CD4-positive, alpha-beta memory T cell (primary cell): ENCODE results near the gene PHAF1. TPM values are rescaled to one million over a fixed set of nuclear protein-coding genes. Genes with fewer than 3 reads are reported as not detected.

Experiments
- CTCF ChIA-PET: fragments of 350-600 bp; sonication (Branson Sonifier 250); formaldehyde crosslinking; loops from one replicate; lab custom pipeline; 2021; ENCODE audit warnings: inconsistent platforms; ENCODE audit not compliant: partially characterized antibody; lab: Charles Lee
- POLR2A ChIA-PET: fragments of 350-600 bp; sonication (Branson Sonifier 250); formaldehyde crosslinking; loops from one replicate; lab custom pipeline; 2021; ENCODE audit not compliant: partially characterized antibody; lab: Charles Lee
- DNase-seq, 5 donors: peaks; one replicate each; pipeline versions ENCODE4 v3.0.0 to v3.0.0-alpha.2; 2020 to 2022; ENCODE audit warnings: mixed read lengths in 1 of 5
- H3K27ac ChIP-seq: one replicate; pipeline ENCODE4 v1.7.0; 2013; ENCODE audit warnings: low read depth, low read length
- H3K27me3 ChIP-seq: 2 replicates; pipeline ENCODE4 v1.7.0; 2013; ENCODE audit warnings: mild to moderate bottlenecking, low read length, moderate library complexity; ENCODE audit not compliant: insufficient read depth
- H3K36me3 ChIP-seq: 2 replicates; pipeline ENCODE4 v1.7.0; 2013; ENCODE audit warnings: mild to moderate bottlenecking, low read length, moderate library complexity; ENCODE audit not compliant: insufficient read depth
- H3K4me1 ChIP-seq: 2 replicates; pipeline ENCODE4 v1.7.0; 2013; ENCODE audit warnings: mild to moderate bottlenecking, low read length, moderate library complexity; ENCODE audit not compliant: insufficient read depth
- H3K4me3 ChIP-seq, 2 donors: one replicate each; pipeline ENCODE4 v1.7.0; 2013; ENCODE audit warnings: low read length in 2 of 2, mild to moderate bottlenecking in 1 of 2
- H3K9me3 ChIP-seq, 2 donors: one replicate each; pipeline ENCODE4 v1.7.0; 2013; ENCODE audit warnings: low read length in 2 of 2, control low read depth in 1 of 2; ENCODE audit not compliant: control insufficient read depth in 1 of 2
- H3K27ac Mint-ChIP-seq, 7 donors: one replicate each; pipeline ENCODE4 v1.8.0; 2020 to 2021; ENCODE audit warnings: mixed read lengths in 7 of 7, mild to moderate bottlenecking in 6 of 7, inconsistent platforms in 3 of 7, moderate library complexity in 3 of 7
- H3K27me3 Mint-ChIP-seq, 2 donors: one replicate each; pipeline ENCODE4 v1.8.0; 2020 to 2021; ENCODE audit warnings: mixed read lengths in 2 of 2
- H3K36me3 Mint-ChIP-seq, 2 donors: one replicate each; pipeline ENCODE4 v1.8.0; 2020 to 2021; ENCODE audit warnings: mixed read lengths in 2 of 2, inconsistent platforms in 1 of 2, mild to moderate bottlenecking in 1 of 2
- H3K4me1 Mint-ChIP-seq, 4 donors: one replicate each; pipeline ENCODE4 v1.8.0; 2020 to 2021; ENCODE audit warnings: mixed read lengths in 4 of 4, mild to moderate bottlenecking in 1 of 4
- H3K4me3 Mint-ChIP-seq, 8 donors: one replicate each; pipeline ENCODE4 v1.8.0; 2020 to 2021; ENCODE audit warnings: mixed read lengths in 8 of 8, mild to moderate bottlenecking in 7 of 8, moderate library complexity in 6 of 8, inconsistent platforms in 3 of 8
- H3K9me3 Mint-ChIP-seq, 8 donors: one replicate each; pipeline ENCODE4 v1.8.0; 2020 to 2021; ENCODE audit warnings: mixed read lengths in 8 of 8, mild to moderate bottlenecking in 5 of 8, inconsistent platforms in 3 of 8, moderate library complexity in 1 of 8
- intact Hi-C: fragments of 100-400 bp; cut with micrococcal nuclease; formaldehyde crosslinking; loops from one replicate; pipeline ENCODE4 v1.15.1; 2023
- polyA plus RNA-seq, 2 donors: library from polyadenylated mRNA; unstranded; fragments of 300-500 nt; fragmentation: Illumina TruSeq; gene quantifications; one replicate each; pipeline ENCODE4 v1.2.3, GENCODE V29; 2021
- total RNA-seq, 2 experiments: library from RNA; stranded (reverse); gene quantifications; one replicate each; pipeline ENCODE4 v1.2.3, GENCODE V29; 2021

PHAF1 gene
- total RNA-seq (10 to 100 TPM; 22.2 to 22.7 TPM), polyA plus RNA-seq (10 to 100 TPM in 1 of 2 donors, 1 to 10 TPM in 1; 7.5 to 16.1 TPM)

DNA sequence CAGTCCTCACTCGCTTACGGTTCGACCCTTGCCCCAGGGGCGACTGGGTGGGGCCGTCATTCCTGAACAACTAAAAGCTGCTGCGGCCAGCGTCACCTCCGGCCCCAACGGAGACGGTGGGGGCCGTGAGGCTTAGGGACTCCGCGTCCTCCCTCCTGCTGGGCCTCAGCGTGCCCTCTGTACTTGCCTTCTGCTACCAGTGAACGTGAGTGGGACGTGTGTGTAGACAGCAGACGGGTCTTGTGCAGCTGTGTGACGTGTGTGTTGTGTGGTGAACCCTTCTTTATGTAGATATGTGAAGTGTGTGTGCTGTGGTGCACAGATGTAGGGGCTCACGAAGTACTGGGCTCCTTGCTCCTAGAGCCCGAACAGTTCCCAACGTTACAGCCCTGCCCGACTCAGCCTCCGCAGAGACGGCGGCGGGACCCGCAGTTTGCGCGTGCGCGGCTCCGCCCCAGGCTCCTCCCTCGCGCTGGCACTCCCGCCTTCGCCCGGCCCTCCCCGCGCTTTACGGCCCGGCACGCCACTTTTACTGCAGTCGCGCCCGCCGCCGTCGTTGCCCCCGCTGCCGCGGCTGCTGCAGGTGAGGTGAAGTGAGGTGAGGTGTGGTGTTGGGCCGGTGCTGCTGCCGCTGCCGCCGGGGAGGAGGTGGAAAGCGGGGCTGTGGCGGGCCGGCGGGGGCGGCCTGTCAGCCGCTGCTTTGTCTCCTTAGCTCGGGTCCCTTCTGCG lies at the start of gene PHAF1:
TSS of gene PHAF1 (plus strand) at position 535 of the 729 bp plus-strand sequence. CDS start 235 bp downstream, outside the sequence.
- peaks cover 0 to 3% (median 0%) of the 10 kb centered on the region in 8 donors for H3K9me3 Mint-ChIP-seq
- peak within 1 kb of the TSS; percentile 85 to 96 for H3K4me3 ChIP-seq
- H3K4me1 Mint-ChIP-seq, result peaks cover 21 to 41% (median 30%) of the 10 kb centered on the region in 4 donors
- no peaks in the 10 kb centered on the region for H3K9me3 ChIP-seq
- H3K27me3 Mint-ChIP-seq, result no peaks in the 10 kb centered on the region
- H3K36me3 ChIP-seq, result no peaks in the 10 kb centered on the region
- ChIA-PET POLR2A (interaction anchor here (1.0 to 2.9 kb wide), 7 partner anchors 42 to 155 kb away, joined by 3 to 14 read pairs (median 6); partner anchors contain the start of genes B3GNT9, CBFB, FBXL8 and TRADD), CTCF (interaction anchor here (1.0 to 1.6 kb wide), 4 partner anchors 8 to 91 kb away, joined by 3 to 9 read pairs (median 6); partner anchors contain the start of gene B3GNT9)
- intact Hi-C loops, result loop anchor here (1.0 to 2.0 kb wide), 4 partner anchors 41 to 80 kb away; partner anchors contain the start of genes B3GNT9, CBFB, FBXL8 and MATCAP1
- H3K4me1 ChIP-seq, result peaks cover 30% of the 10 kb centered on the region
- H3K36me3 Mint-ChIP-seq, result peaks cover 0 to 10% of the 10 kb centered on the region in 2 donors
- DNase-seq, result peak; percentile 93 to 98 (median 96)
- H3K4me3 Mint-ChIP-seq, result peak within 1 kb of the TSS; percentile 92 to 97 (median 94)
- H3K27ac ChIP-seq, result peak within 1 kb of the TSS; percentile 66
- no peaks in the 10 kb centered on the region for H3K27me3 ChIP-seq
- H3K27ac Mint-ChIP-seq, result peak within 1 kb of the TSS; percentile 84 to 95 (median 91)

DNA sequence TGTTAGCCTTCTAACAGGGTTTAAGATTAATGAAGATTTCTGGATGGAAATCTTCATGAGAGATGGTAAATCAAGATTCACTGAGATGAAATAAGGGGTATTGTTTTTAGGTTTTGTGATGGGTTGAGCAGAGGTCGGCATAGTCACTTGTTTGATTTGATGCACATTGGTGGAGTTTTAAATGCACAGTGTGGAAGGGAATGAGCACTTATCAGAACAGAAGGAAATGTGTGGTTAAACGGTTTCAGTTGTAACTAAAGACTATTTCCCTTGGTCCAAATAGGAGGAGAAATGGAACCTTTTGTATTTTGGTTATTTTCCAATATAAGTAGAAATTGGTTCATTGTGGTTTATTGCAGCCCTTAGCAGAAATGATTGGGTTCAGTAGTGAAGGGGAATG lies 46.7 kb upstream of the PHAF1 start:
- H3K27ac Mint-ChIP-seq, result peak overlapping the region in 4 of 7 donors; percentile 4 to 84 (median 20)

DNA sequence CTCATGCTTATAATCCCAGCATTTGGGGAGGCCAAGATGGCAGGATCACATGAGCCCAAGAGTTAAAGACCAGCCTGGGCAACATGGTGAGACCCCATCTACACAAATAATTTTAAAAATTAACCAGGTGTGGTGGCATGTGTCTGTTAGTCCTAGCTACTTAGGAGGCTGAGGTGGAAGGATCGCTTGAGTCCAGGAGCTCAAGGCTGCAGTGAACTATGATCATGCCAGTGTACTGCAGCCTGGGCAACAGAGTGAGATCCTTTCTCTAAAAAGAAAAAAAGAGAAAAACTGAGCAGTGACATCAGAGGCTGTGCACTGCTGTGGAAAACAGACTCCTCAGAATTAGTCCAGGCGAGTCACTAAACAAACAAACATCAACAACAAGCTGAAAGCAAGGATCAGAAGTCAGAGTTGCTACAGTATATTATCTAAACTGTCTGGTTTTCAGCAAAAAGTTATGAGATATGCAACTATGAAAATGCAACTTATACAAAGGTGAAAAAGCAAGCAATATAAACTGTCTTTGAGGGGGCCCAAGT lies 41.5 kb upstream of the PHAF1 start:
- Mint-ChIP-seq H3K4me1 (peaks cover under 1 to 7% (median 5%) of the 10 kb centered on the region in 4 donors), H3K4me3 (no peak overlapping the region), H3K36me3 (peaks cover 33 to 38% of the 10 kb centered on the region in 2 donors), H3K9me3 (no peaks in the 10 kb centered on the region), H3K27ac (no peak overlapping the region), H3K27me3 (no peaks in the 10 kb centered on the region)
- H3K27me3 ChIP-seq, result no peaks in the 10 kb centered on the region
- no peaks in the 10 kb centered on the region for H3K9me3 ChIP-seq
- POLR2A ChIA-PET, result interaction anchor here (0.9 to 1.0 kb wide), 2 partner anchors 40 to 57 kb away, joined by 3 read pairs; partner anchors contain the start of gene CBFB
- H3K4me3 ChIP-seq, result no peak overlapping the region
- peaks cover 1% of the 10 kb centered on the region for H3K4me1 ChIP-seq
- H3K27ac ChIP-seq, result no peak overlapping the region
- no peak for DNase-seq
- peaks cover 30% of the 10 kb centered on the region for H3K36me3 ChIP-seq
- intact Hi-C loops, result no loop called here
- CTCF ChIA-PET, result interaction anchor here (0.8 to 0.9 kb wide), 2 partner anchors 13 to 87 kb away, joined by 3 to 4 read pairs; no protein-coding TSS in a partner anchor

More for the DNA sequence above, 46.7 kb upstream of the PHAF1 start:
- no peak for DNase-seq
- CTCF ChIA-PET, result no interaction called here
- H3K4me1 Mint-ChIP-seq, result peaks cover 14 to 26% (median 21%) of the 10 kb centered on the region in 4 donors
- H3K4me1 ChIP-seq, result peaks cover 14% of the 10 kb centered on the region
- H3K27ac ChIP-seq, result no peak overlapping the region
- H3K36me3 ChIP-seq, result peaks cover 16% of the 10 kb centered on the region
- intact Hi-C loops, result no loop called here
- no peaks in the 10 kb centered on the region for H3K9me3 Mint-ChIP-seq
- no peaks in the 10 kb centered on the region for H3K27me3 ChIP-seq
- H3K4me3 Mint-ChIP-seq, result peak overlapping the region in 5 of 8 donors; percentile 1 to 40 (median 7)
- H3K4me3 ChIP-seq, result no peak overlapping the region
- POLR2A ChIA-PET, result no interaction called here
- no peaks in the 10 kb centered on the region for H3K27me3 Mint-ChIP-seq
- H3K9me3 ChIP-seq, result no peaks in the 10 kb centered on the region
- H3K36me3 Mint-ChIP-seq, result peaks cover 20 to 23% of the 10 kb centered on the region in 2 donors

GRCh38 chr16:67071476-67072048 lies 38.2 kb upstream of the PHAF1 start:
- peak overlapping the region in 2 of 7 donors; percentile 36 to 64 for H3K27ac Mint-ChIP-seq
- Histone ChIP-seq H3K27ac (no peak overlapping the region), H3K27me3 (no peaks in the 10 kb centered on the region), H3K4me3 (no peak overlapping the region), H3K4me1 (no peaks in the 10 kb centered on the region), H3K36me3 (peaks cover 28% of the 10 kb centered on the region), H3K9me3 (no peaks in the 10 kb centered on the region)
- peaks cover 33 to 43% of the 10 kb centered on the region in 2 donors for H3K36me3 Mint-ChIP-seq
- H3K27me3 Mint-ChIP-seq, result no peaks in the 10 kb centered on the region
- DNase-seq, result no peak
- peaks cover 0 to 5% (median 3%) of the 10 kb centered on the region in 4 donors for H3K4me1 Mint-ChIP-seq
- intact Hi-C loops, result no loop called here
- ChIA-PET POLR2A (interaction anchor here (0.6 kb wide), 2 partner anchors 24 to 48 kb away, joined by 3 read pairs; no protein-coding TSS in a partner anchor), CTCF (no interaction called here)
- no peak overlapping the region for H3K4me3 Mint-ChIP-seq
- no peaks in the 10 kb centered on the region for H3K9me3 Mint-ChIP-seq

- POLR2A ChIA-PET, result no interaction called here
- H3K9me3 Mint-ChIP-seq, result no peaks in the 10 kb centered on the region
- peaks cover 7% of the 10 kb centered on the region for H3K36me3 ChIP-seq
- H3K9me3 ChIP-seq, result no peaks in the 10 kb centered on the region
- H3K36me3 Mint-ChIP-seq, result peaks cover 6 to 40% of the 10 kb centered on the region in 2 donors
- CTCF ChIA-PET, result no interaction called here
- no peaks in the 10 kb centered on the region for H3K4me1 ChIP-seq
- no peaks in the 10 kb centered on the region for H3K27me3 ChIP-seq
- no peak overlapping the region for H3K4me3 ChIP-seq
- no peak overlapping the region for H3K4me3 Mint-ChIP-seq
- no peaks in the 10 kb centered on the region for H3K27me3 Mint-ChIP-seq
- no peak overlapping the region for H3K27ac ChIP-seq
- peak overlapping the region in 2 of 7 donors; percentile 23 to 50 for H3K27ac Mint-ChIP-seq
- intact Hi-C loops, result no loop called here
- H3K4me1 Mint-ChIP-seq, result peaks cover 3 to 4% (median 3%) of the 10 kb centered on the region in 4 donors
- DNase-seq, result no peak
These were observed 34.4 kb upstream of the PHAF1 start for GRCh38 chr16:67075331-67075730.

DNA sequence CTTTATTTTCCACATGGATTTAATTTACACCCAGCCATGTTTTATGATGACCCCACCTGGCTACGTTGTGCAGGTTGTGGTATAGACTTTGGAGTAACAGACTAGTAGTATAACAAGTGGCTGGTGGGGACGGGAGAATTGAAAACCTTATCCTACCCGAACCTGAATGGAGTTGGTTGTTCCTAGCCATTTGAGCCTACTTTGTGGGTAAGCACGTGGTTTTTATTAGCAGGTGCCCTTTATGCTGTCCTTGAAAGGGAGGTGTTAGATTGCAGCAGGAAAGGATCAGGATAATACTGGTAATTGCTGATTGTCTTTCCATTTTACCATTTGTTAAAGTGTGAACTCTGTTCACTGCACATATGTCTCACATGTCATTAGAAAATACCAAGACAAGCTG lies 31.9 kb upstream of the PHAF1 start:
- POLR2A ChIA-PET, result no interaction called here

More for the DNA sequence above, 31.9 kb upstream of the PHAF1 start:
- no peaks in the 10 kb centered on the region for H3K27me3 Mint-ChIP-seq
- peaks cover 0 to 7% (median 4%) of the 10 kb centered on the region in 4 donors for H3K4me1 Mint-ChIP-seq
- H3K4me3 Mint-ChIP-seq, result no peak overlapping the region
- CTCF ChIA-PET, result interaction anchor here (1.6 kb wide), 1 partner anchor 8 kb away, joined by 3 read pairs; no protein-coding TSS in a partner anchor
- intact Hi-C loops, result no loop called here
- no peak for DNase-seq
- no peaks in the 10 kb centered on the region for H3K27me3 ChIP-seq
- H3K36me3 ChIP-seq, result no peaks in the 10 kb centered on the region
- H3K9me3 Mint-ChIP-seq, result no peaks in the 10 kb centered on the region
- no peaks in the 10 kb centered on the region for H3K4me1 ChIP-seq
- H3K36me3 Mint-ChIP-seq, result peaks cover 4 to 34% of the 10 kb centered on the region in 2 donors
- no peak overlapping the region for H3K27ac Mint-ChIP-seq
- H3K27ac ChIP-seq, result no peak overlapping the region
- no peaks in the 10 kb centered on the region for H3K9me3 ChIP-seq
- no peak overlapping the region for H3K4me3 ChIP-seq
